ENCODE measurements around the gene PNLDC1.

The PNLDC1 gene

GRCh38 chr6:159853754-159854153, 53.7 kb downstream of the PNLDC1 start:
- Histone ChIP-seq H3K9me2 (replicated peaks; ENCODE audit: control insufficient read depth, low read length) (no peaks in the 10 kb centered on the region), H3K9me3 (ENCODE audit: control insufficient read depth, insufficient read depth, low read length) (peaks cover under 1% of the 10 kb centered on the region; the same call in 1 of the 2 replicates), H3K4me1 (ENCODE audit: control insufficient read depth, low read length) (no peaks in the 10 kb centered on the region), H3F3A (ENCODE audit: control insufficient read depth, insufficient read depth) (no peaks in the 10 kb centered on the region), H3K27me3 (ENCODE audit: control insufficient read depth, low read length) (0 out of 2 replicates have a peak, but pooled peaks cover 3% of the 10 kb centered on the region), H3K36me3 (ENCODE audit: control insufficient read depth, low read length) (no peaks in the 10 kb centered on the region), H4K20me1 (ENCODE audit: control insufficient read depth, insufficient read depth, low read depth, low read length) (no peaks in the 10 kb centered on the region), H3K79me2 (ENCODE audit: control insufficient read depth, low read length) (no peaks in the 10 kb centered on the region), H3K27ac (ENCODE audit: low read depth, low read length) (no peak overlapping the region), H3K4me3 (ENCODE audit: low read length) (no peak overlapping the region), H3K4me2 (ENCODE audit: low read length) (no peak overlapping the region)
- TF ChIP-seq CTCF (IDR thresholded peaks at IDR 0.05; ENCODE audit: low read depth, low read length, poor library complexity, severe bottlenecking) (no peak), EZH2phosphoT487 (IDR thresholded peaks at IDR 0.05; ENCODE audit: borderline replicate concordance, low read length) (no peak)

- TF ChIP-seq EZH2phosphoT487 (IDR thresholded peaks at IDR 0.05; ENCODE audit: borderline replicate concordance, low read length) (no peak), CTCF (IDR thresholded peaks at IDR 0.05; ENCODE audit: low read depth, low read length, poor library complexity, severe bottlenecking) (no peak)
These were observed 54.9 kb downstream of the PNLDC1 start for GRCh38 chr6:159854959-159855358.

GRCh38 chr6:159858259-159858658, 58.2 kb downstream of the PNLDC1 start:
- H3K27ac ChIP-seq (ENCODE audit: low read depth, low read length): no peak overlapping the region
- no peaks in the 10 kb centered on the region for H3K36me3 ChIP-seq (ENCODE audit: control insufficient read depth, low read length)
- no peaks in the 10 kb centered on the region for H3K79me2 ChIP-seq (ENCODE audit: control insufficient read depth, low read length)
- H3K4me2 ChIP-seq (ENCODE audit: low read length): no peak overlapping the region
- H3K27me3 ChIP-seq (ENCODE audit: control insufficient read depth, low read length): 0 out of 2 replicates have a peak, but pooled peaks cover 6% of the 10 kb centered on the region
- no peaks in the 10 kb centered on the region for H3F3A ChIP-seq (ENCODE audit: control insufficient read depth, insufficient read depth)
- no peaks in the 10 kb centered on the region for H3K9me3 ChIP-seq (ENCODE audit: control insufficient read depth, insufficient read depth, low read length)
- no peaks in the 10 kb centered on the region for H4K20me1 ChIP-seq (ENCODE audit: control insufficient read depth, insufficient read depth, low read depth, low read length)
- H3K4me3 ChIP-seq (ENCODE audit: low read length): no peak overlapping the region
- TF ChIP-seq EZH2phosphoT487 (IDR thresholded peaks at IDR 0.05; ENCODE audit: borderline replicate concordance, low read length) (no peak), CTCF (IDR thresholded peaks at IDR 0.05; ENCODE audit: low read depth, low read length, poor library complexity, severe bottlenecking) (no peak)
- no peaks in the 10 kb centered on the region for H3K9me2 ChIP-seq (replicated peaks; ENCODE audit: control insufficient read depth, low read length)
- 0 out of 2 replicates have a peak, but pooled peaks cover 4% of the 10 kb centered on the region for H3K4me1 ChIP-seq (ENCODE audit: control insufficient read depth, low read length)

More at GRCh38 chr6:159854959-159855358, 54.9 kb downstream of the PNLDC1 start:
- no peaks in the 10 kb centered on the region for H3K9me2 ChIP-seq (replicated peaks; ENCODE audit: control insufficient read depth, low read length)
- no peaks in the 10 kb centered on the region for H3K79me2 ChIP-seq (ENCODE audit: control insufficient read depth, low read length)
- H3K27me3 ChIP-seq (ENCODE audit: control insufficient read depth, low read length): 0 out of 2 replicates have a peak, but pooled peaks cover 3% of the 10 kb centered on the region
- H4K20me1 ChIP-seq (ENCODE audit: control insufficient read depth, insufficient read depth, low read depth, low read length): no peaks in the 10 kb centered on the region
- H3K36me3 ChIP-seq (ENCODE audit: control insufficient read depth, low read length): no peaks in the 10 kb centered on the region
- no peaks in the 10 kb centered on the region for H3F3A ChIP-seq (ENCODE audit: control insufficient read depth, insufficient read depth)
- no peak overlapping the region for H3K4me2 ChIP-seq (ENCODE audit: low read length)
- no peak overlapping the region for H3K27ac ChIP-seq (ENCODE audit: low read depth, low read length)
- H3K4me3 ChIP-seq (ENCODE audit: low read length): no peak overlapping the region
- no peaks in the 10 kb centered on the region for H3K4me1 ChIP-seq (ENCODE audit: control insufficient read depth, low read length)
- H3K9me3 ChIP-seq (ENCODE audit: control insufficient read depth, insufficient read depth, low read length): no peaks in the 10 kb centered on the region
